ENCODE measurements around the gene HIVEP3.

The HIVEP3 gene

DNA sequence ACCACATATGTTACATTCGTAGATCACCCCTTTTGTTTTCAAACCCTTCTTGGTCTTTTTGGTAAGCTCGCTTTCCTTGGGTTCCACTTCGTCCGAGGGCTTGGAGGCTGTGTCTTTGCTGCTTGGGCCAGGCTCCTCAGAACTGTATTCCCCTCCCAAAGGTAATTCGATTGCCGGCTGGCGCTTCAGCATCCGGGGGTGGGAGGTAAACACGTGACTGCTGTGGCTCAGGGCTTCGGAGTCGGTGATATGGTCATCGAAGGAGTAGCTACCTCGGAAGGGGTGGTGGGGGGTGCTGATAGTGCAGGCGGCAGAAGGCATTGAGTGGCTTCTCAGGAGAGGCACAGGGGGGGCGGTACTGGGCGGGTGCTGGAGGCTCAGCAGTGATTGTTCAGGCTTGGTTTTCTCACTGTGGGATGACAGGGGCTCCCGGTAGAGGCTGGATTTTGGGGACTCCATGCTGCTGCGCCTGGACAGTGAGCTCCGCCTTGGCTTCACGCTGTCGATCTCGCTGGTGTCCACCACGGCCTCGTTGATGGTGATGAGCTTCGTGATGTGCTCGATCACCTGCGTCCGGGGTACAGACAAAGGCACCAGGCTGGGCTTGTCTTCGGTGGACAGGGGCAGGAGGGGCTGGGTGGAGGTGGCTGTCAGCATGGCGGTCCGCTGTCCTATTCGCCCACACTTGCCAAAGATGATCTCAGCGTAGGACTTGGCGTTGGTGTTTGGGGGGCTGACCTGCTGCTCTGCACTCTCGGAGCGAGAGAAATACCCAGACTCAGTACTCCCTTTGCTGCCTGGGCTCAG lies 335.7 kb downstream of the HIVEP3 start:
- DNase-seq (ENCODE audit: insufficient read length, low spot score): no peak
- TF ChIP-seq POLR2A (IDR thresholded peaks at IDR 0.05; ENCODE audit: low read depth, low read length) (no peak), POU2F2 (IDR thresholded peaks at IDR 0.05; ENCODE audit: low read depth, low read length) (no peak)

DNA sequence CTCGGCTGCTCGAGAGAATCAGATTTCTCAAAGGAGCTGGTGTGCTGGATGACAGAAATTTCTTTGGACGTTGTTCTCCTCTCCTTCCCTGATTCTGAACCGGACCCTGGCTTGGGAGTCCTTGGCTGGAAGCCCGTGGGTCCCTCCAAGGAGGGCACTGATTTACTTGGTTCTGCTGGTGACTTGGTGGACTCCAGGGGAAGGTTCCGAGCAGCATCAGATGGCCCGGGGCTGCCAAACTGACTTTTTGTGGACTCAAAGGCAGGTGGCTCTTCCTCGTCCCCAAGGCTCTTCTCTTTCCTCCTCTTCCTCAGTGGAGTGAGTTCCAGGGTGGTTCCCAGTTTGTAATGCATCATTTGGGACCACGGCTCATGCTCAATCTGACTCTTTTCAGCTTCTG lies 336.4 kb downstream of the HIVEP3 start:
- DNase-seq (ENCODE audit: insufficient read length, low spot score) (no peak), FAIRE-seq (no peak)
- TF ChIP-seq POLR2AphosphoS5 (IDR thresholded peaks at IDR 0.05; ENCODE audit: low read depth, low read length): no peak
- TF ChIP-seq PAX5 (IDR thresholded peaks at IDR 0.05; ENCODE audit: insufficient read depth, low read length, severe bottlenecking): no peak
- TF ChIP-seq SPI1 (IDR thresholded peaks at IDR 0.05; ENCODE audit: low read depth, low read length): no peak
- no peak for TF ChIP-seq POLR2A (IDR thresholded peaks at IDR 0.05; ENCODE audit: low read depth, low read length)
- TF ChIP-seq POU2F2 (IDR thresholded peaks at IDR 0.05; ENCODE audit: low read depth, low read length): no peak
- TF ChIP-seq TAF1 (IDR thresholded peaks at IDR 0.05; ENCODE audit: low read depth, low read length): no peak

More for the DNA sequence above, 335.7 kb downstream of the HIVEP3 start:
- FAIRE-seq: no peak

DNA sequence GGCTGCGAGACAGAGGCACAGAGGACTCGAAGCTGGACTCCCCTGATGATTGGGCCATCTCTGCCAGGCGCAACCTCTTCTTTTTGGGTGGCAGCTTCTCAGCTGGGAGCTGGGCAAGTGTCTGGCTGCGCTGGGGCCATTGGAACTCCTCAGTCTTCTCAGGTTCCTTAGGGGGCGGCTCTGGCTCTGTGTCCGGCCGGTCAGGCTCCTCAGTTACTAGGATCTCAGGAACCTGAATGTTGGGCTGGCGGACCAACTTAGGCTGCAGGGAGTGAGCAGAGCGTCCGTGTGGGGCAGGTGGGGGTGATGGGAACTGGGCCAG lies 336.8 kb downstream of the HIVEP3 start:
- no peak for DNase-seq (ENCODE audit: insufficient read length, low spot score)
- TF ChIP-seq POU2F2 (IDR thresholded peaks at IDR 0.05; ENCODE audit: low read depth, low read length): no peak
- TF ChIP-seq PAX5 (IDR thresholded peaks at IDR 0.05; ENCODE audit: insufficient read depth, low read length, severe bottlenecking): no peak
- TF ChIP-seq SPI1 (IDR thresholded peaks at IDR 0.05; ENCODE audit: low read depth, low read length): no peak
- no peak for FAIRE-seq

DNA sequence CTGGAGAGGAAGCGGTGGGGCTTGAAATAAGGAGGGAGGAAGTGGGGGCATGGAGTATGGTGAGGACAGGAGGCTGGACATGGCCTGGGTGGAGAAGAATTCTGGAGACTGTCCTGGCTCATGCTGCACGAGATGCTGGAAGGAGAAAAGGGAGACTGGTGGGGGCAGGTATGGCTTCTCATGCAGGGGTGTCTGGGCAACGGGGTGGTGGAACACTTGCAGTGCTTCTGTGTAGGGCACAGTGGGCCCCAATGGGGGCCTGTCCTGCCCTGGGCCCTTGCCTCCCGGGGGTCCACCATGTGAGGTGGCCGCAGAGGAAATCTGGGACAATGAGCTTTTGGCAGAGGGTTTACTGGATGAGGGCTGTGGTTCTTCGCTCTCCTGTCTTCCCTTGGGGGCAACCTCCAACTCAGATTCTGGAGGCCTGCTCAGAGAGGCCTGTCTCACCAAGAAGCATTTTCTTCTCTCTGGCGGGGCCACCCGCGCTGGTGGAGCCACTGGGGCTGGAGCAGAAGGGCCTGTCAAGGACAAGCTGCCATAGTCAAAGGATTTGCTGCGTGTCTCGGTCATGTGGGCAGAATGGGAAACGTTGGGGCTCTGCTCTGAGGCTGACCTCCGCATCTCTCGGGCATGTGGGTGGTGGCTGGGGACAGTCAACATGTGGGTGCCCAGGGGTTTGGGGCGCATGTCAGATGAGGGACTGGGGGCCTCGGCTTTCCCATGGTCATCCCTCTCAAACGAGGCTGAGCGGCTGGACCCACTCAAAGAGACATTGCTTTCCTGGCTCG lies 337.3 kb downstream of the HIVEP3 start:
- DNase-seq (ENCODE audit: insufficient read length, low spot score) (no peak), FAIRE-seq (no peak)
- TF ChIP-seq POLR2AphosphoS5 (IDR thresholded peaks at IDR 0.05; ENCODE audit: low read depth, low read length): no peak
- no peak for TF ChIP-seq POLR2A (IDR thresholded peaks at IDR 0.05; ENCODE audit: low read depth, low read length)
- no peak for TF ChIP-seq PAX5 (IDR thresholded peaks at IDR 0.05; ENCODE audit: insufficient read depth, low read length, severe bottlenecking)
- no peak for TF ChIP-seq TAF1 (IDR thresholded peaks at IDR 0.05; ENCODE audit: low read depth, low read length)
- no peak for TF ChIP-seq POU2F2 (IDR thresholded peaks at IDR 0.05; ENCODE audit: low read depth, low read length)
- TF ChIP-seq SPI1 (IDR thresholded peaks at IDR 0.05; ENCODE audit: low read depth, low read length): no peak

DNA sequence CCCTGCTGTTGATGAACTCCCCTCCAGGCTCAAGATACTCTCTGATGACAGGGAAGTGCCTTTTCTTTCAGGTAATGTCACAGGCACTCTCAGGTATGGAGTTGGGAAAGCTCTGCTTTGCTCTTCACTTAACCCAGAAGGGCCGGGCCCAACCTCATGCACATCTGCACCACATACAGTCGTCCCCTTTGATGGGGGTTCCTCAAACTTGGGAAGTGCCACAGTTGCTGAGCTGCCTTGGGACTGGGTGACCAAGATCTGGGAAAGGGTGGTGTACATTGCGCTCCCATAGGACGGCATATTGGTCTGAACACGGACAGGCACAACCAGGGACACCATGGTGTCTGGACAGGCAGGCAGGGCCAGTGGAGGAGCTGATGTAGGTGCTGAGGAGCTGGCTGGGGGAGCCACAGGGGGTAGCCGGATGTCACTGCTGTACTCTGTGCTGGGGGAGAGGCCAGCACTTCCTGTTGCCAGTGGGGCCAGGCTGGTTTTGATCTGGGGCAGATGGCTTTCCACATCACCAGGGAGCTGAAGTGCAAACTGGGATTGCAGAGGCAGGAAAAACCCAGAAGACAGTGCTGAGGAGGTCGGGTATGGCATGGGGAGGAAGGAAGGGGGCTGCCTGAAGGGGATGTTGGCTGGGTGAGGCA lies 338.1 kb downstream of the HIVEP3 start:
- TF ChIP-seq POLR2AphosphoS5 (IDR thresholded peaks at IDR 0.05; ENCODE audit: low read depth, low read length) (no peak), POU2F2 (IDR thresholded peaks at IDR 0.05; ENCODE audit: low read depth, low read length) (no peak), TAF1 (IDR thresholded peaks at IDR 0.05; ENCODE audit: low read depth, low read length) (no peak), PAX5 (IDR thresholded peaks at IDR 0.05; ENCODE audit: insufficient read depth, low read length, severe bottlenecking) (no peak), SPI1 (IDR thresholded peaks at IDR 0.05; ENCODE audit: low read depth, low read length) (no peak), POLR2A (IDR thresholded peaks at IDR 0.05; ENCODE audit: low read depth, low read length) (no peak)
- DNase-seq (ENCODE audit: insufficient read length, low spot score) (no peak), FAIRE-seq (no peak)

DNA sequence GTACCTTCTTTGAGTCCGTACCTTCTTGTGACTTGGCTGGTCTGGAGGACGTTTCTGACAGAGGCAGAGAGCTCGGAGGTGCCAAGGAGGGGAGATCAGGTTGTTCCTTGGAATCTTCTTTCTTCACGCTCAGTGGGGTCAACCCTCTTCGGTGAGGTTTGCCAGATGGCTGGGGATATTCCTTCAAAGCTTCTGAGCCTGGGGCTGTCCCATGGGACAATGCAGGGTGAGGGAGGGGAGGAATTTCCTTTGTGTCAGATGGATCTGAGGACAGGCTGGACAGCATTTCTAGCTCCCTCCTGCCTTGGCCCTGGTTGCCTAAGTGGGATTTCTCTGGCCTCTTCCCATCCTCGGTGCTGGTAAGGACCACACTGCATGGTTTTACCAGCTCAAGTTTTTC lies 338.7 kb downstream of the HIVEP3 start:
- TF ChIP-seq POU2F2 (IDR thresholded peaks at IDR 0.05; ENCODE audit: low read depth, low read length): no peak
- no peak for TF ChIP-seq PAX5 (IDR thresholded peaks at IDR 0.05; ENCODE audit: insufficient read depth, low read length, severe bottlenecking)
- no peak for TF ChIP-seq POLR2AphosphoS5 (IDR thresholded peaks at IDR 0.05; ENCODE audit: low read depth, low read length)
- no peak for TF ChIP-seq POLR2A (IDR thresholded peaks at IDR 0.05; ENCODE audit: low read depth, low read length)
- TF ChIP-seq TAF1 (IDR thresholded peaks at IDR 0.05; ENCODE audit: low read depth, low read length): no peak
- no peak for TF ChIP-seq SPI1 (IDR thresholded peaks at IDR 0.05; ENCODE audit: low read depth, low read length)
- DNase-seq (ENCODE audit: insufficient read length, low spot score) (no peak), FAIRE-seq (no peak)

DNA sequence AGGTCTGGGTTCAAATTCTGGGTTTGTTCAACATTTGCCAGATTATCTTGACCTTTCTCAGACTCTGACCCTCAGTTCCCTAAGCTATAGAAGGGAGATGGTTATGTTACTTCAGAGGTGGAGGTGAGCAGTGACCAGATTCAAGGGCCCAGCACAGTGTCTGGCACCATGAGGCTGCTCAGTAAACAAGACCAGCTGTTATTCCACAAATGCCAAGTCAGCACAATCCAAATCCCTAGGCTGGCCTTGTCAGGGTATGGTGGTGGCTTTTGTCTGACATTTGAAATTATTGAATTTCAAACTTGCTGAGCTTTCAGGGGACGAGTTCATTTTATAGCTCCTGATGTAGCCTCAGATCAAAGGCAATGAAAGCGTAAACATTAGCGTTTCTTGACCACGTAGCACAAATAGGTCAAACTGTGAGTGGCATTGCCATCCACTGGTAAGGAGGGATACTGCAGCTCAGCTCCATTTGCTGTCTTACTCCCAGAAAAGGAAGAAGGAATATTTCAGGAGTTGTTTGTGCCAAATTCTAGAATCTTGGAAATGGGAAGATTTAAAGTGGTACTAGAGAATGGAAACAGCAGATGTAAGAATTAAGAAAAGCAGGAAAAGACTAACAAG lies 339.9 kb downstream of the HIVEP3 start:
- DNase-seq (ENCODE audit: insufficient read length, low spot score) (no peak), FAIRE-seq (no peak)
- TF ChIP-seq SPI1 (IDR thresholded peaks at IDR 0.05; ENCODE audit: low read depth, low read length): no peak
- TF ChIP-seq PAX5 (IDR thresholded peaks at IDR 0.05; ENCODE audit: insufficient read depth, low read length, severe bottlenecking): no peak
- no peak for TF ChIP-seq POU2F2 (IDR thresholded peaks at IDR 0.05; ENCODE audit: low read depth, low read length)
- TF ChIP-seq POLR2A (IDR thresholded peaks at IDR 0.05; ENCODE audit: low read depth, low read length): no peak
- TF ChIP-seq TAF1 (IDR thresholded peaks at IDR 0.05; ENCODE audit: low read depth, low read length): no peak
- TF ChIP-seq POLR2AphosphoS5 (IDR thresholded peaks at IDR 0.05; ENCODE audit: low read depth, low read length): no peak

DNA sequence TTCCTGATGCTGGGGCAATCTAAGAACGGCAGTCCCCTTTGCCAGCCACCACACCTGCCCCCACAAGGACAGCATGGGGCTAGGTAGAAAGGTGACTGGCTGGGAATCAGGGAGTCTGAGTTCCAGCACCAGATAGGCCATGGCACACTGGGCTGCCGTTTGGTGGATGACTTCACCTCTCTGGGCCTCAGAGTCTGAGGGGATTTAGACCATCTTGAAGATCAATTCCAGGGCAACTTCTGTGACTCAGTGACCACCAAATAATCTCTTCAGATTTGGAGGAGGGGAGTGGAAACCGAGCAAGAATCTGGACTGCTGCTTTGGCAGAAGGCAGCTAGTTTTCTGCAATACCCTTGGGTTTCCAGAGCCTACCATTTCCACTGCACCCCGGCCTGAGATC lies 342.1 kb downstream of the HIVEP3 start:
- DNase-seq (ENCODE audit: insufficient read length, low spot score): no peak
- FAIRE-seq: no peak
- no peak for TF ChIP-seq PAX5 (IDR thresholded peaks at IDR 0.05; ENCODE audit: insufficient read depth, low read length, severe bottlenecking)
- no peak for TF ChIP-seq POLR2A (IDR thresholded peaks at IDR 0.05; ENCODE audit: low read depth, low read length)
- TF ChIP-seq POLR2AphosphoS5 (IDR thresholded peaks at IDR 0.05; ENCODE audit: low read depth, low read length): no peak
- TF ChIP-seq SPI1 (IDR thresholded peaks at IDR 0.05; ENCODE audit: low read depth, low read length): no peak
- TF ChIP-seq TAF1 (IDR thresholded peaks at IDR 0.05; ENCODE audit: low read depth, low read length): no peak
- no peak for TF ChIP-seq POU2F2 (IDR thresholded peaks at IDR 0.05; ENCODE audit: low read depth, low read length)

DNA sequence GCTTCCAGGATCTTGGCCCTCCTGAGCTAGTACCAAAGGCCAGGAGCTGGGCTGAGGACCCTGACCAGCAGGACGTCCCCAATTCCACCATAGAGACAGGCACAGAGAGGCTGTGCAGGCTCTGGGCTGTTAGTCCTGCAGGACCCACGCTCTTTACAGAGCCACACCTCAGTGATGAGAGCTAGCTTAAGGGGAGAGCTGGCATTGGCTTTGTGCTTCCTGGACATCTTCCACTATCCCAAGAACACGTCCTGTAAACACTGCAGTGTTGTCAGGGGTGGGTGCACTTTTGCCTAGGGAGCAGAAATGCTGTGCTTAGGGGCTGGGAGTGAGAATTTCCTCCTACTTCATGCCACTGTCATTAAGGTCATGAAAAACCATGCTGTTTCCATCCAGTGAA lies 342.5 kb downstream of the HIVEP3 start:
- no peak for FAIRE-seq
- no peak for DNase-seq (ENCODE audit: insufficient read length, low spot score)
- no peak for TF ChIP-seq TAF1 (IDR thresholded peaks at IDR 0.05; ENCODE audit: low read depth, low read length)
- no peak for TF ChIP-seq POLR2AphosphoS5 (IDR thresholded peaks at IDR 0.05; ENCODE audit: low read depth, low read length)
- TF ChIP-seq POLR2A (IDR thresholded peaks at IDR 0.05; ENCODE audit: low read depth, low read length): no peak
- no peak for TF ChIP-seq PAX5 (IDR thresholded peaks at IDR 0.05; ENCODE audit: insufficient read depth, low read length, severe bottlenecking)
- no peak for TF ChIP-seq SPI1 (IDR thresholded peaks at IDR 0.05; ENCODE audit: low read depth, low read length)
- TF ChIP-seq POU2F2 (IDR thresholded peaks at IDR 0.05; ENCODE audit: low read depth, low read length): no peak

All from GM12891 (cell line).